8988T (cell line): Measurements from ENCODE around the gene FGD6.
"Not testable (repeated sequence)": the region's sequence is repeated elsewhere in the genome, so short reads cannot be mapped to it uniquely, and the experiment has no call there.

Source experiments
- DNase-seq: peaks from one replicate; pipeline ENCODE4 v3.0.0; 2011

Gene FGD6

DNA sequence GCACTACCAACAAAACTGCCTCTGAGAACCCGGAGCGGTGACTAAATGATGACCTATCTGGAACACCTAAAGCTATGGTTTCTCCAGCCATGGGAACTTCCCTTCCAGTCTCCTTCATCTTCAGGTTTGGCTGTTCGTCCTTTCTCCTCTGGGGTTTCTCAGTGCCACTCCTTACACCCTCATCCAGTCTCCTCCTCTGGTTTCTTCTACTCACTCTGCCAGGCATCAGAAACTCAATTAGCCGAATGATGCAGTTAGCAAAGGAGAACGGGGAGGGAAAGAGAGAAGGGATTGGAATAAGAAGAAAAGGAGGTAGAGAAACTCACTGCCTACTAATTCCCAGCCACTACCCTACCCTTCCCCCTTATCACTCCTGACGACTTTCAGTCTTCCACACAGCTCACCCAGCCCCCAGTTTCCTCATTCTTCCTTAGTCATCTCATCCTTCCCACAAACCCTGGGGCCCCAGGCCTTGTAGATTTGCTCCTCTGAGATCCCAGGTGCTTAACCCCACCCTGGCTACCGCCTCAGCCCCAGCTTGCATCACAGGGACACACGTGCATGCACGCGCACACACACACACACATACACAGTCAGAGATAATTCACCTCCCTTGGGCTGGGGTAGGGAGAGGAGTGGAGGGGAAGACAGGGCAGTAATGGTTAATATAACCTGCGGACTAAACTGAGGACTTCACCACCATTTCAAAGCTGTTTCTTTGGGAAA is 13.0 kb downstream of the FGD6 start:
- no peak for DNase-seq

DNA sequence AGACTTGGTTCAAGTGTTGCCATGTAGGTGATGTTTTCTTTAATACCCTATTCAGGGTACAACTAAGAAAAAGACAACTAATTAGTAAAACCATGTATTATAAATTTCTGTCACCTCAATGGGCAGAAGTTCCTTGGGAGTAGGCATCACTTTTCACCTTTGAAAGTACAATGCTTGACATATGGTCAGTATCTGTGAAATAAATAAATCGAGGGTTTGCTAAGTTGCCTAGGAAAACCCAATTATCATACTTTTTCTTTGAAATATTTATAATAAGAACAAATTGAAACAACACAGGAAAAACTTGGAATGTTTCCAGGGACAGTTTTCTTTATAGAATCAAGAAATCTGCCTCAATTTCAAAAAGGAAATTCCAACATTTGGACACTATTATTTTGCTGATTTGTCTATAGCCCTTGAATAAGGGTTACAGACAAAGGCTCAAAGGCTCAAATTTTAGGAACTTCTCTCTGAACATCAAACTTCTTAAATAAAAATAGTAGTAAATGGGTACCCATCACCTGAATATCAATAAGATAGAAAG is 13.7 kb downstream of the FGD6 start:
- no peak for DNase-seq

DNA sequence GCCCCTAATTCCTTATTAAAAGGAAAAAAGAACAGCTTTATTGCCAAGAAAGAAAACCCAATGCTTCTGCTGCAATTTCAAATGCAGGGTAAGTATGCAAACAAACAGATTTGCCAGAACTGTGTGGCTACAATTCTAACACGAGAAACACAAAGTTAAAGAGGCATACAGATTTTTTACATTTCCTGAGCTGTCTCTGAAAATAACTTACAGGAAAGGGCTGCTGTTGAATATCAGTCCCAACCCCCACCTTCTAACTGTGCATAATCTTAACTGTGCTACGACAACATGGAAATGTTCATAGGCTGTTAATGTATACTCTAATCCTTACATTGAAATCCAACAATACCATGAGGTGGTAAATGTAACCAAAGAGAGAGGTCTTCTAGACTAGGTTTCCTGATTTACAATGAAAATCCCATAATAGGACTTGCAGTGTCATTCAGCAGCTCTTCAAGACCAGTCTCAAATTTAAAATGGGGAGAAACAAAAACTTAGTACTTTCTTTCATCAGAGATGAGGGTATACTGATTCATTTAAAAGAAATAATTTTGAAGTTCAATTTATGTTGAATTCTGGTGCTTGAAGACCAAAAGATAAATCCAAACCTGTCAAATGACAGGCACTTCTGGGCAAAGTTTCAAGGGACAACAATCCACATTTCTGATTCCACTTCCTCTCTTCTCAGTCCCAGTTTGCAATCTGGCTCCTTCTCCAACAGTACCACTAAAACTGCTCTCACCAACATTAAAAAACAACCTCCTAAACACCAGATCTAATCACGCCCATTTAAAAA is 14.4 kb downstream of the FGD6 start:
- no peak for DNase-seq

DNA sequence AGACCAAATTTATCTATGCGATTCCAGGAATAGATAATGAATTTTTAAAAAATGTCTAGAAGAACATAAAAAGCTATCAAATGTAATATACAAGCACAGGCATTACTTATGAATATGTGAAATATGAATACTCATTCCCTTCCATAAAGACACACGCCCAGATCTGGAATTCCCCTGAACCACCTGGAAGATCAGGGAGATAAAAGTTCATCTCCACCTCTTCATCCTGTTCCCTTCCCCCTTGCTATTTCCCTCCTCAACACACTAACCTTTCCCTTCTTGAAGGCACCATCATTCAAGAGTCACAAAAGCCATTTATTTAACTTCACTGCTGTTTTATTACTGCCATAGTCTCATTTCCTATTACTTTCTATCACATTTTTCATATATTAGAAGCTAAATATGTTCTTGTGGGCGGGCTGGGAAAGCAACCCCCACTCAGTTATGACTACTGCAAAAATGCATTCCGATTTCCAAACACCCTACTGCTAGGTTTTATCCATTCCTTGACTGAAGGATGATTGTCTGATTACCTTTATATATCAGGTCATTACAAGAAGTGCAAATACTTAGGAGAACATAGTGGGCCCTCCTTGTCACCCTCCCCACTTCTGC is 16.1 kb downstream of the FGD6 start:
- no peak for DNase-seq

DNA sequence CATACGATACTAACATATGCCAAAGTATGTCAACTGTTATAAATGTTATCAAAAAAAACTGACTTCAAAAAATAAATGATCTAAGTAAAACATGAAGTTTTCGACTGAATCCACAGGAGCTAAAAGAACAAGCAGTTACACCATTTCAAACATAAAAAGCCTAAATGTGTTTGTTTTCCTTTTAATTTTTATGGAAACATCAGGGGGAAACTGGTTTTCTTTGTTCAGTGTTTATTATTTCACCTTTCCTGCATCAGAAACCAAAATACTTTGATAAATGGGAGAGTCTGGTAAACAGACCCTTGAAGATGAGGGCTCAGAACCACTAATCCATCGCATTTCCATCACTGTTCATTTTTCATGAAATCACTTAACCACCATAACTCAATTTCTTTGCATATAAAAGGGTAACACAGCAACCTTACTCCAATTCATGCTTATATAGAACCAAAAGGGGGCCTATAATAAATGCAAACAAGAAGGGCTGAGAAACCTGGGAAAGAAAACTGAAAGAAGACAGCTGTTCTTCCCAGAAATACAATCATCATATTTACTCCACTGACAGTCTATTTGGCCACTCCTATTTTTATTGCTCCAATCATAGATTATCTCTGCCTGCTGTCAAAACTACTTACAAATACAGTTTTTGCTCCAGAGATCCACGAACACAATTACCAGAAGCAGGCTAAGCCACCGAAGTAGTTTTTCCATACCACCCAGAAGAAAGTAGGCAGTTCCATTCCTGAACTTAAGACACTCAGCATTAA is 17.0 kb downstream of the FGD6 start:
- DNase-seq: no peak

DNA sequence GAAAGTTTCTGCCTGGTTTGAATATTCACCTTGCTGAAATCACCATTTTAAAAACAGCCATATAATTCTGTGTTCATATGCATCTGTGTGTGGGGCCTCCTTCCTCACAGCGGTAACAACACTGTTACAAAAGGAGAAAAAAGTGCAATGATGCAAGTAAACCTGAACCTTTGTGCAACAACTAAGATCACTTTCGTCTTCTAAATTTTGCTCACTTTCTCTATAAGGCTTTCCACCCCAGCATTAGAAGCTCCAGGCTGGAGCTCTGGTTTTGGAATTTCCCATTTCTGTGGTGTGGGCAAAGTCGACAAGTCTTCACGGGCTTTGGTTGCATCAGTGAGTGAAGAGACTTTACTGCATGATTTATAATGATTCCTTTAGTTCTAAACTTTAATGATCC is 18.4 kb downstream of the FGD6 start:
- DNase-seq: no peak

DNA sequence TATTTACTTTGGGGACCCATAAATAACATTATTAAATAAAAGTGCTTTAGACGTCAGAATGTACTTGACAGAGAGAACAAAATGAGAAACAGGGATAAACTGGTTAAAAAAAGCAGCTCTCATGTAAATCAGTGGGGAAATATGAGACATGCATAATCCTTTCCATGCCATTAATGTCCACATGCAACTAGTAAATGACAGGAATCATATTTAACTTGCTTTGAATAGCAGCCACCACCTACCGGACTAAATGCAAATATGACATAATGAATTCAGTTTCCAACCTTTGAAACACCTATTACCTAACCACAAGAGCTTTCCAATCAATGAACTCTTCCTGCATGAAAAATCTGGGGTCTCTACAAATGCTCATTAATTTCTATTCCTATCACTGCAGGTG is 19.6 kb downstream of the FGD6 start:
- no peak for DNase-seq

DNA sequence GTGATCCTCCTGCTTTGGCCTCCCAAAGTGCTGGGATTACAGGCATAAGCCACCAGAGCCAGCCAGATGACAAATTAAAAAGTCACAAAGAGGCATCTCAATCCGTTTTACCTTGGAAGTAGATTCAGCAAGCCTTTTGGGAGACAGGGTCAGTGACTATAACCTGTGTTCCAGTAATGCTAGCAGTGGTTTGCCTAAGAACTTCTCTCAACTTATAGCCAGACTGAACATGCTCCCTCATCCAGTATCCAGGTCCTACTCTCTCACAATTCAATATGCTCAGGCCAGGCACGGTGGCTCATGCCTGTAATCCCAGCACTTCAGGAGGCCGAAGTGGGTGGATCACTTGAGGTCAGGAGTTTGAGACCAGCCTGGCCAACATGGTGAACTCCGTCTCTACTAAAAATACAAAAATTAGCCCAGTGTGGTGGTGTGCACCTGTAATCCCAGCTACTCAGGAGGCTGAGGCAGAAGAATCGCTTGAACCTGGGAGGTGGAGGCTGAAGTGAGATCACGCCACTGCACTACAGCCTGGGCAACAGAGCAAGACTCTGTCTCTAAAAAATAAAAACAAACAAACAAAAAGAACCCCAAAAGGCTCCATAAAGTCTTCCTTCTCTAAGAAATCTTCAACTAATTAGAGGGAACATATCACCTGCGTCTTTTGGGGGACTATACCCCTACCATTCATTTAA is 20.2 kb downstream of the FGD6 start:
- not testable (repeated sequence) for DNase-seq

DNA sequence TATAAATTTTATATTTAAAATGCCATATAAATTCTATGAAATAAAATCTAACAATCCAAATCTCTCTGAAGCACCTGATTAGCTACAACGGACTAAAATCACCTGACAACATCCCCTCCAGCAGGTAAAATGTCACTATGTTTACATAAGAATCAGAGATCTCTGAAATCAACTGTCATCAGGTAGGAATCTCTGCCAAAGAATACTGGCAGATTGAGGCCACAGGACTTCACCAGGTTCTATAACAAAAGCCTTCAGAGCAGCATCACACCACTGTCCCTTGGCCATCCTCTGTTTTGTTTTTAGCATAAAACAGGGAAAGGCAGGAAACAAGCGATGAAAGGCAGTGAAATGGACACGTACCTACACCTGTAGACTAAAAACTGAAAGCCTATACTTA is 22.1 kb downstream of the FGD6 start:
- no peak for DNase-seq

DNA sequence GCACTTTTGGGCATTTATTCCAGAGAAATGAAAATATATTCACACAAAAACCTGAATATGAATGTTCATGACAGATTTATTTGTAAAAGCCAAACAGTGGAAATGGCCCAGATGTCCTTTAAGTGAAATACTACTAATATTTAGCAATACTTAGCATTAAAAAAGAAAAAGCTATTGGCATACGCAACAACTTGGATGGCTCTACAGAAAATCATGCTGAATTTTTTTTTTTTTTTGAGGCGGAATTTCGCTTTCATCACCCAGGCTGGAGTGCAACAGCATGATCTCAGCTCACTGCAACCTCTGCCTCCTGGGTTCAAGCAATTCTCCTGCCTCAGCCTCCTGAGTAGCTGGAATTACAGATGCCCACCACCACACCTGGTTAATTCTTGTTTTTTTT is 24.1 kb downstream of the FGD6 start:
- no peak for DNase-seq

DNA sequence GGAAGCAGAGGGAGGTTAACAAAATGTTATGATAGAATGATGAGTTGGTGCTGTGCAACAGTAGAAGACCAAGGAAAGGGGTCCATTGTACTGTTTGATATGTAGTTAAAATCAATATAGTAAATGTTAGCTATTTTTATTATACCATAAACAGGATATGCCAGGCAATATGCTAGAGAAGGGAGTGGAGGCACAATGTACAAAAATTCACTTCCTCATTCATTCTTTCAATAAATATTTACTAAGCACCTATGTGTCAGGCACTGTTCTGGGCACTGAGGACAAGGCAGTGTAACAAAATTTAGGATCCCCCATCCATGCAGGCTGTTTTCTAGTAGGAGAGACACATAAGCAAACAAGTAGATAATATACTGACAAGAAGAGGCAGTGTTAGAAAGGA is 25.0 kb downstream of the FGD6 start:
- no peak for DNase-seq

DNA sequence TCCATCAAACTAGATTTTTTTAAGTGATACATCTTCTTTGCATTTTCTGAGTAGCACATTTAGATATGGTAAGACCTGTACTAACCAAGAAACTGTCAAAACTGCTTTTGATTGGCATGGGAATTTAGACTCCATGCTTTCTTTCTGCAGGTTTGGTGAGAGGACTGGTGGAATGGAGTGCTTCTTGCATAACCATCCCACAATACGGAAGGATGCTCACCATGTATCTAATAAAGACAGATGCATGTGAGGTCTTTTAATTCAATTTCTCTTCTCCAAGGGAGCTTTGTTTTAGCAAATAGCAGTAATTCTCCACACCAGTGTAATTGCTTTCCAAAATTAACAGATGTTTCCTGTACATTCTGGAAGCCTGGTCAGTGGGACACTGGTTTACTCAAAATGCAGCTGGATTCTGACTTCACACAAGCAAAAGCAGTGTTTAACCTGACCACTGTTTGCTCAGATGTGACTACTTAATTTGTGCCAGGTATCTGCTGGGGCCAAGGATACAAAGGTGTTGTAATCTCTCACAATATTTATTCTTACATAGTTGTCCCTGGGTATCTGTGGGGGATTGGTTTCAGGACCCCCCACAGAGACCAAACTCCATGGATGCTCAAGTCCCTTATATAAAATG is 26.1 kb downstream of the FGD6 start:
- no peak for DNase-seq

DNA sequence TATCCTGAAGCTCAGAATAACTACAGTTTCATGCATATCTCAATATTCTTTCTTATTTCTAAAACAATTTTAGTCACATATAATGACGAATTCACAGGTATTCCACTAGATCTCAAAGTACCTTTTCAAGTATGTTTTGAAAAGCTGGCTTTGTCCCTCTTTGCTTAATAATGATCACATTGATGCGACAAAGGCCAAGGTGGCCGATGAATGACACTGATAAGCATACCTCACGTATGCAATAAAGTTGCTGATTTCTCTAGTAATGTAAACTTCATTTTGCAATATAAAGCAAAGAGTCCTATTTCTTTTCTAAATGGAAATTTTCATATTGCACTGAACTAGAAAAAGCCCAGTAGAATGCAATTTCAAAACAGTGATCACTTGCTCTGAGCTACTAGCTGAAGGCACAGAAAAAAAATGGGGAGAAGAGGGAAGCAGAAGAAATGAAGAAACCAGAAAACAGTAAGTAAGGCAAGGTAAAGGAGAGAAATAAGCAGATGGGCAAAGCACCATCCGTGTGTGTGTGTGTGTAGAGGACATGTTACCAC is 29.3 kb downstream of the FGD6 start:
- DNase-seq: no peak

DNA sequence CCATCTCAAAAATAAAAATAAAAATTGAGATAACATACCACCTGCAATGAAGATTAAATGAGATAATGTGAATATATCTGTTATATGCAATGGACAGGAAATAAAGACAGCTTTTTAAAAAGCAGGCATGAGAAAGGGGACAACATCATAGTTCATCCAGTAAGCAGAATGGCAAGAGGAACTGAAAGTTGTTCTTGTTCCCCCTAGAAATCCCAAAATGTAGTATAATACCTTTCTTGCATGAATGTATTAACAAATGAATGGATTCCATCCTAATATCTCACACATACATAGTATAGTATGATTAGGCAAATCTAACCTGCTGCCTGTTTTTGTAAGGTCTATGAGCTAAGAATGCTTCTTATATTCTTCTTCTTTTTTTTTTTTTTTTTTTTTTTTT is 31.4 kb downstream of the FGD6 start:
- no peak for DNase-seq

DNA sequence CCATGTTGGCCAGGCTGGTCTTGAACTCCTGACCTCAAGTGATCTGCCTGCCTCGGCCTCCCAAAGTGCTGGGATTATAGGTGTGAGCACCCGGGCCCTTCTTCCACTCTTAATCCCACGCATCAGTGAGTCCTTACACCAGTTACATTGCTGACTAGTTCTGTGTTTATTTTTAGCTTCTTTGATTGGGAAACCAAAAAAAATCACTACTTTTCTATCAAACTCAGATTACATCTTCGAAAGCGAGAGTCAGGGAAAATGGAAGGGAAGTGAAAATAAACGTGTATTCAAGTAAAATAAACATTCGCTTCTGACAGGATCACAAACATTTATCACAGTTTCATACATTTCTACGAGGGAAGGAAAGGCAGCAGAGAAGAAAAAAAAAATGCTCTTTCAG is 32.2 kb downstream of the FGD6 start:
- no peak for DNase-seq

DNA sequence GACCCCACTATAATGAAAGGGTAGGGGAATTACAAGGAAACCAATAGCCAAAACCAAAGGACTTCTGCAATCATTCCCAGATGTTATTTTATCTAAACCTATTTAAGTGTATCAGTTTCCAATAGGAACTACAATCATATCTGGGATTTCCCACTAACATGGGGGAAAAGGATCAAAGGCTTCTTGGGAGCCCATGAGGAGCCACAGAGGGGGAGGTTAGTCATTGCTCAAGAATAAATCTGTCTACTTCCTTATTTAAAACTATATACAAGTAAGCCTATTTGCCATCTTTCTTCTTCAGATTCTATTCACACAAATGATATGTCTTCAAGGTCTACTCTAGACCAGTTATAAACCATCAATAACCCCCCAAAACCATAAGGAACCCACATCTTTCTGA is 33.1 kb downstream of the FGD6 start:
- no peak for DNase-seq

DNA sequence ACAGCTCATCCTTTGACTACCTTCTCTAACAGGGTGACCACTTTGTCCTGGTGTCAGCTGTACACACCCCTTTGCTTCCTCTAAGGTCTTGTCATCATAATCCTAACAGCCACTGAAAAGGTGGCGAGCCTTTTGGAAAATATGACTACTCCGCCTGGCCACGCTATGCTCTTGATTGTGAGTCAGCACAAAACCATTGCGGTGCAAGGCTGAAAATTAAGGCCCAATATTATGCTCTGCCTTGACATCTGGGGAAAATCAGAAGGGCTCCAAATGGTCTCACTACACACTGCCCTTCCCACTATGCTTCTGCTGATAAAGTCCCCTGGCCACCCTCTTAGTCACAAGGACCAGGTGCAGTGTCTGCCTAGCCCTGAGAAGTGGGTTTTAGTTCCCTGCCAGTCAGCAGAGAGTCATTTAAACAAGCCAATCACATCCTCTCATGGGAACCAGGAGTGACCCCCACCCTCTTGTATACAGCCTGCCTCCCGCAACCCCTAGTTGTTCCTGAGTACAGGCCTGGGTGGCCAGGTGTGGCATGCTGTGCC is 34.3 kb downstream of the FGD6 start:
- no peak for DNase-seq

DNA sequence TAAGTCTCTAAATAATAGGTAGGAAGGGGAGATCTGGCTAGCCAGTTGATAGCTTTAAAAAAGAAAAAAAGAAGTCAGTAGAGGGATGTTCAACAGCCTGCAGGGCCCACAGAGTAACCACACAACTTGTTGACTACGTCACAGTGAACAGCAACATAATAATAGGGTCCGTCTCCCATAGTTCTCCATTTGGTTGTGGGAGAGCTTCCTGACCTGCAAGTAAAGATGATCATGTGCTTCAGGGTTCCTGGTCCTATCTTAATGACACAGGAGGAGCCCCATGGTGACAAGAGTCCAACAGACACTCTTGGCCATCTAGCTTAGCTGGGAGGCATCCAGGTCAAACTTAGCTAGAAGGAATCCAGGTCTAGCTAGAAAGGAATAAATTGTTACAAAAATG is 36.2 kb downstream of the FGD6 start:
- no peak for DNase-seq

DNA sequence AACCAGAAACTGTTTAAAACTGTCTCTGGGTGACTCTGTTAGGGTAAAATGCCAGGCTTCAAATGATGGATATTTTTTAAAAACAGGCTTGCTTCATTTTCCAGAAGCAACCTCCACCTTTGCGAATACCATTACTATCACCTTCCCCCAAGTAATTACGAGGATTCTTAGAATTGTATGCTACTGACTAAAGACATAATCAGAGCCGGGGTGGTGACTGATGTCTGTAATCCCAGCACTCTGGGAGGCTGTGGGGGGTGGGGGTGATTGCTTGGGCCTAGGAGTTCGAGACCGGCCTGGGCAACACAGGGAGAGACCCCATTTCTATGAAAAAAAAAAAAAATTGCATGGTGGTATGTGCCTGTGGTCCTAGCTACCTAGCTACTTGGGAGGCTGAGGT is 38.3 kb downstream of the FGD6 start:
- DNase-seq: no peak

DNA sequence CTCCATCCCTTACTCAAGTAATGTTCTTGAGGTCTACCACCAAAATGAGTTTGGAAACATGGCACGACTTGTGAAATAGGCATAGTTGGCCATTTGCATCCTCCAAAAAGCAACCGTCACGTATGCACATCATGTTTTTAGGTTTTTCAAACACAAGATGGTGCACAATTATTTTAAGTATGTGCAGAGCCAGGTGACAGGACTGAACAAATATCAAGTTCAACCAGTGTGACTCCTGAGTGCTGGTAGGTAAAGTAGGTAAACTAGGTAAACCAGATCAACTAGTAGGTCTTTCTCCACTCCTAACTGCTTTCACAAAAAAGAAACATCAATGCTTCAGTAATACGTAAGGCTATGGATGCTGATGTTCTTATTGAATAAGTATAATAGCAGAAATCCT is 39.1 kb downstream of the FGD6 start:
- DNase-seq: no peak

DNA sequence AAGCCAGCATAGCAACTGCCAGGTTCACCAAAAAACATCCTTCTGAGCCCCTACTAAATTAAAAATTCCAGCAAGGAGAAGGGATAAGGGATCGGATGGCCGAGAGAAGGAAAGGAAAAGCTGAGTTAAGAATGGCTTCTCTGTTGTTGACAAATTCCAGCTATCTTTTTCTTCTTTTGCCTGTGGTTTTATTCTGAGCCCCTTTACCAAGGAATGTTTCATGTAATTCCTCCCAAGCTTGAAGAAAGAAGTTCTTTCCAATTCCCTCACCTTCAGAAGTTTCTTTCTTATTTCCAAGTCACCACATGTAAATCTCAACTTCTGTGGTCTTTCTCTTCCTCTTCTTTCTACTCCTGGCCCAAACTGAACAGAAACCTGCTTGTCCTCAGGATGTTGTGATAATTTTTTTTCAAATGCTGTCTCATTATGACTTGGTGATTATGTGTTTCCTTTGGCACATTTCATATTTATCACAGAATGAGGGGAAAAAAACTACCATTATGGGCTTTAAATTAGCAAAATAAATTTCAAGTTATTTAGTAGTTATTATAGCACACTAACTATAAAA is 40.0 kb downstream of the FGD6 start:
- DNase-seq: no peak
